GM19463 (cell line): ENCODE results near the gene COL1A1.
A peak's percentile ranks its signal among the peaks of the same experiment; 100 is the strongest.

Experiments
- ATAC-seq: cut with Tn5 transposase; IDR thresholded peaks from one replicate; pipeline ENCODE4 v1.9.1; 2021; ENCODE audit warnings: mild to moderate bottlenecking, moderate library complexity; ENCODE audit not compliant: unreplicated experiment

Gene COL1A1

DNA sequence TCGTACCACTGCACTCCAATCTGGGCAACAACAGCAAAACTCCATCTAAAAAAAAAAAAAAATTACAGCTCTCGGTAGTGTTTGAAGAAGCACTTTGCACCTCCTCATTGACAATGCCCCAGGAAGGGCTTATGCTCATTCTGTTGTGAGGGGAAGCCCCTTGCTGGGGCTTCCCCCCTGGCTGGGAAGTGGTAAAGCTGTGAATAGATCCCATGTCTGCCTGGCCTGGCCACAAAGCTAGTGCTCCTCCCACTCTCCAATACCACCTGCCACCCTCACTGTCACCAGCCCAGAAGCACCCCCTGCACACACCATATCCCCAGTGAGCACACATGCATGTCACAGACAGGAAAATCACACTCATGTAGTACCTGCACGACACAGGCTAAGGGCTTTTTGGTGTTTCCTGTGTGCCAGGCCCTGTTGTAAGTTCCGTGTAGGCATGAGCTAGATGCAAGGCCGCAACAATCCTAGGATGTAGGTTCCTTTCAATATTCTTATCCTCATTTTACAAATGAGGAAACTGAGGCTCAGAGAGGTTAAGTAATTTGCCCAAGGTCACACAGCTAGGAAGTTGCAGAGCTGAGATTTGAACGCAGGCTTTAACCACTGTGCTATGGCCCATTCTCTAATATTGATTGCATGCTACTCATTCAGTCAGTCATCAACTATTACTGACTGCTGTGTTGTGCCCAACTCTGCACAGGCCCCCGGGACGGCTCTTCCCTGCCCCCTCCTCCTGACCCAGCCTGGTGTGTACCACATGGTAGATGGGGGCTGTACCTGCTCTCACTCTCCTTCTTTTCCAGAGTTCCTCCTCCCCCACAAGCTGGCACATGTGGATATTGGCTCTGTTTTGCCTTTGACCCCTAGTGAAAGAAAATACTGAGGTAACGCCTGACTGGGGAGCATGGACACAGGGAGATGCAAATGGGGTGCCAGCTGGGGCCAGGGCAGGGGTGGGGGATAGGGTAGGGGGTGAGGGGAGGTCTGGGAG is 11.9 kb upstream of the COL1A1 start:
- ATAC-seq, result peak; percentile 94

DNA sequence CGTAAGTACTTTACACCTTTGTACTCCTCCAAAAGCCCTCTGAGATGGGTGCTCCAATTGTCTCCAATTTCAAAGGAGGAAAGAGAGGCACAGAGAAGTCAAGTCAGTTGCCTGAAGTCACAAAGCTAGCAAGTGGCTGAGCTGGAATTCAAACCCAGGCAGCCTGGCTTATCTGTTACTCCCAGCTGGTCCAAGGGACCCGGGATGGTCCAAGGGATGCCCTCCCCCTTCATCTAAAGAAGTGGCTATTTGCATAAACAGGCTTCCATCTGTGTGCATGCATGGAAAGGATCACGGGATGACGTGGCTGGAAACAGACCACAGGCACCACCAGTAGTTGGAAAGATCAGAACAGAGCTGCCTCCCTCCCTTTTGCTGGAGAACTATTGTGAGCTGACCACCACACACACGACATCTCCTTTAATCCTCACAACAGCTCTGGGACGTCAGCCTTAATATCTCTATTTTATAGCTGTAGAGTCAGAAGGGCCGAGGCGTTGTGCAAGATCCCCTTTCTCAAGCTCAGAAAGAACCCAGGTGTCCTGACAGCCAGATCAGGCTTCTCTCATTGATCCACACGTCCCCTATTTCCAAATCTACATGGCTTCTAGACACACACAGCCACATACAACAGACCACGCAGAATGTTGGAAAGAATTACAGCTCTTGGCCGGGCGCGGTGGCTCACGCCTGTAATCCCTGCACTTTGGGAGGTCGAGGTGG is 10.9 kb upstream of the COL1A1 start:
- no peak for ATAC-seq

- ATAC-seq, result no peak
Observed at GRCh38 chr17:50211249-50212120, 10.1 kb upstream of the COL1A1 start.

DNA sequence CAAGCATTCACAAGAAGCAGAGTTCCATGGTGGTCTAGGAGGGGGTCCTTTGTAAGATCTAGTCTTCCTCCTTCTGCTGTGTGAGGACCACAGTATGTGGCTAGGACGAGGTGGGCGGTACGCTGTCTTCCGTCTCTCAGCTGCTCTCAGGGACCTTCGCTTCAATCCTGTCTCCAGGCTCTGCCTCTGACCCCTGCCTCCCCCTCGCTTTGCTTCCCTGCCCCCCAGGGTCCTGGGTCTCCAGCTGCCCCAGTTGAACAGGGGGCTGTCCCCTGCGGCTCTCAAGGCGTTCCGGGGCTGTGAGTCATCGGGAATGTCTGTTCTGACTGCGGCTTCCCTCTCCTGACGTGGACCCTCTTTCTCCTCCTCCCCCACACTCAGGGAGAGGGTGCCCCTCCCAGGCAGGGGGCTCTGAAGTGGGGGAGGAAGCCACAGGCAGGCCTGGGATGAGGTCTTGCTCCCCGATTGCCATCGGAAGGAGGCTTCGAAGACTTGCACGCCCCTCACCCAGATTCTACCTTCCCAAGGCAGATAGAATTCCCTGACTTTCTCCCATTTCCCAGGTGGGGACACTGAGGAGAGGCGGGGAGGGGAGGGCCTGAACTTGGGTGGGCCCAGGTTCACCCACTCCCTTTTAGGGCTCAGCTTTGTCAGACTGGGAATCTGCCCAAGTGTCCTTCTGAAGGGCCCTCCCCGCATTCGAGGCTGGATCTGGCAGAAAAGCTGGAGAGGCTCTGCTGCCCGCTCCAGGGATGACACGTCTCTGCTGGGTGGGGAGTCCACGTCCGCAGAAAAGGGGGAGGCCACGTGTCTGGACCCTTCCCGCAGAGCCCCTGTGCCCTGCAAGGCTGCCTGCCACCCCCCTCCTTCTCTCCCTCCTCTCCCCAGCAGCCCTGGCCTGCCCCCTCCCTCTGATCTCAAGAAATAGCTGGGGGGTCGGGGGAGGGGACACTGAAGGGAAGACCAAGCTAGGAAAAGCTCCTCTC is 9.1 kb upstream of the COL1A1 start:
- ATAC-seq, result no peak

DNA sequence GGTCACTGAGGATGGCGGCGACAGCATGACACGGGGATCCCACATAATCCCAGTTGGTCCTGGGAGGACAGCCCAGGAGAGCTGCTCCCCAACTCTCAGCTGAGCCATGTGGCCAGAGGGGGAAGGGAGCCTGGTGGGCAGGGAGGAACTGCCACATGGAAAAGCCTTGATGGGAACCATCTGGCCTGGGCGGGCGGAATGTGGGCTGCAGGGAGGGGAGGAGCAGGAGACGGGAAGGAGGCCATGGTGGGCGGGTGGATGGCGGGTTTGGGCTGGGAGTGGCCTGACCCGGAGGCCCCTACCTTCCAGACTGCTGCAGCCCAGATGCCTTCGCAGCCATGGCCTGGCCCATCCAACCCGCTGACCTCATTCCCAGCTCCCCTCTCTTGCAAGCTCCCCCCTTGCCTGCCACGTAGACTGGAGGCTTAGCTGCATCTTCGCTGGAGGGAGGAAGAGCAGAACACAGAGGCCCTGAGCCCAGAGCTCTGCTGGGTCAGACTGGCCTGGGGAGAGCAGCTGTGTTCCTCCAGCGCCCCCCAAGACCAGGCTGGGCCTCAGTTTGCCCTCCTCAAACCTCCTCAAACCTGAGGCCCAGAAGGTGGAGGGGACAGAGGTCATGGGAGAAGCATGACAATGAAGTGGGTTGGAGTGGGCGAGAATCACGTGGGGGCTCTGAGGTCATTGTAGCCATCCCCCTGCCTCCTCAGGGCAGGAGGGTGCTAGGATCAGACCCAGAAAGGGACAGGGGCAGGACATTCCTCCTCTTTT is 8.2 kb upstream of the COL1A1 start:
- ATAC-seq, result no peak

DNA sequence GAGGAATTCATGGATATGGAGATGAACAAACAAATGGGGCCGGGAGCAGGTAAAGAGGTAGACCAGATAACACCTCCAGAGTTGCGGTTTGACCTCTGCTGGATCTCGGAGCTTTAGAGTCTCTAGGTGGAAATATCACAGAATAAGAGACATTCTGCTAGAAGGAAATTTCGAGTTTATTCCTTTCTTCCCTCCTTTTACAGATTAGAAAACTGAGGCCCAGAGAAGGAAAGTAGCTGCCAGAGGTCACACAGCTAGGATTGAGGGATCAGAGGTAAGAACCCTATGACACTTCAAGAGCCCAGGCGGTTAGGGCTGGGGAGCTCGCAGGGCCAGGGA is 7.7 kb upstream of the COL1A1 start:
- no peak for ATAC-seq

- no peak for ATAC-seq
Observed at GRCh38 chr17:50208611-50209061, 7.2 kb upstream of the COL1A1 start.

DNA sequence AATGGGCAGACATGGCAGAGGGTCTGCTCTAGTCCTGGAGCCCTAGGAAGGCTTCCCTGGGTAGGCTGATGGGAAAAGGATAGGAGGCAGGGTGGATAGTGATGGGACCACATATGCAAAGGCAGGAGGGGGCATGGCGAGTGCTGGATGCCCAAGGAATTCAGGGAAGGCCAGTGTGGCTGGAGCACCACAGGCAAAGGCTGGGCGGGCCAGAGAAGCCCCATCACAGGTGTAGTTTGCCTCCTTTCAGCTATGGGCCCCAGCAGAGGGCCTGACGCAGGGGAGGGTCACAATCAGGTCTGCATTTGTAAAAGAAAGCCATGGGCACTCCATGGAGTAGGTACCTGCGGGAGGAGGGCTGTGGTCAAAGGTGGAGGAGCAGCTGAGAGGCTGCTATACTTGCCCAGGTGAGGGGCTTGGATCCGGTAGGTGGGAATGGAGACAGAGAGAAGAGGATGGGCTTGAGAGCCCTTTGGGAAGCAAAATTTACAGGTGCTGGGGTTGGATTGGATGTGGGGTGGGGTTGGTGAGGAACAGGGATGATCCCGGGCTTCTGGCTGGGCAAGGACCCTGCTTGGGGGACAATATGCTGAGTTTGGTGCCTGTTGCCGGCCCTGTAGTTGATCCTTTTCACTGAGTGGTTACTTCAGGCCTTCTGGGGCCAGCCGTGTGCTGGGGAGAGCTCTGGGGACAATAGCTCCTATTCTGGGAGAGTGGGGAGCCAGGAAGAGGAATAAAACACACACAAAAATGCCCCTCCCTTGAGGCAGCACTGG is 6.5 kb upstream of the COL1A1 start:
- no peak for ATAC-seq

GRCh38 chr17:50207315-50207714 is 5.9 kb upstream of the COL1A1 start:
- ATAC-seq, result no peak

DNA sequence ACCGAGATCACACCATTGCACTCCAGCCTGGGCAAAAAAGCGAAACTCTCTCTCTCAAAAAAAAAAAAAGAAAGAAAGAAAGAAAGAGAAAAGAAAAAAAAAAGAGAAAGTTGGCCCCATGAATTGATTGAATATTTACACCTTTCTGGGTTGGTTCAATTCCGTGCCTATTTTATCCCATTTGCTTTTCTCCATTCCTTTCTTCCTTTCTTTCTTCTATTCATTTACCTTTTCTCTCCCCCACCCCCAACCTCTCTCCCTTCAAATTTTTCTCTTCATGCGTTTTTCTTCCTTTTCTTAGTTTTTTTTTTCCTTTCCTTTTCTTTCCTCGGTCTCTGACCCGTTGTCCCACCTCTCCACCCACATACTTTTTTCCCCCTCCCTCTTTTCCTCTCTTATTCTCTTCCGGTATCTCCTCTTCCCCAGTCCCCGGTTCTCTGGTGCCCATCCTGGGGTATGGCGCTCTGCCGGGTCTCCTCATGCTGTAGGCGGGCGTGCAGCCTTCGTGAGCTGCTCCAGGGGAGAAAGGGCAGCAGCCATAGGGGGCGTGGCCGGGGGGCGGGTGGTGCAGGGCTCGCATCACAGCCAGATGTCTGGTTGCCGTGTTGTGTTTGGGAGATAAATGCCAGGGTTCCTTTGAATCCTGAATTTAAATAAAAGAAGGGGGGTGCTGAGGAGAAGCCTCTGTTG is 5.3 kb upstream of the COL1A1 start:
- no peak for ATAC-seq

DNA sequence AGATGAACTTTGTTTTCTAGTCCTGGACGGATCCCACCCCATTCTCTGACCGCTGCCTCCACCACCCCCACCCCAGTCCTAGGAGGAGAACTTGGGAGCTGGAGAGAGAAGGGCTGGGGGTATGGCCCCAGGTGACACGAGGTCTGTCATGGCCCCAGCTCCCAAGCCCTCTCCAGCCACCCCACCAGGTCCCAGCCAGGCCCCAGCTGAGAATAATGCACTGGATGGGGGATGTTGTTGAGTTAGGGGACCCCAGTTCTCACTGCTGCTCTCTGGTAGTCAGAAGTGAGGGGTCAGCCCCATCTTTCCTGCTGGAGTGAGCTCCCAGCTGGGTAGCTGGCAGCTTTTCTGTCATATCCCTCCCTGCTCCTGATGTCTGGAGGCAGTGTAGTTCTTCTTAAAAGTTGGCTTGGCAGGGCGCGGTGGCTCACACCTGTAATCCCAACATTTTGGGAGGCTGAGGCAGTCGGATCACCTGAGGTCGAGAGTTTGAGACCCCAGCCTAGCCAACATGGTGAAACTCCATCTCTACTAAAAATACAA is 4.6 kb upstream of the COL1A1 start:
- ATAC-seq, result no peak

DNA sequence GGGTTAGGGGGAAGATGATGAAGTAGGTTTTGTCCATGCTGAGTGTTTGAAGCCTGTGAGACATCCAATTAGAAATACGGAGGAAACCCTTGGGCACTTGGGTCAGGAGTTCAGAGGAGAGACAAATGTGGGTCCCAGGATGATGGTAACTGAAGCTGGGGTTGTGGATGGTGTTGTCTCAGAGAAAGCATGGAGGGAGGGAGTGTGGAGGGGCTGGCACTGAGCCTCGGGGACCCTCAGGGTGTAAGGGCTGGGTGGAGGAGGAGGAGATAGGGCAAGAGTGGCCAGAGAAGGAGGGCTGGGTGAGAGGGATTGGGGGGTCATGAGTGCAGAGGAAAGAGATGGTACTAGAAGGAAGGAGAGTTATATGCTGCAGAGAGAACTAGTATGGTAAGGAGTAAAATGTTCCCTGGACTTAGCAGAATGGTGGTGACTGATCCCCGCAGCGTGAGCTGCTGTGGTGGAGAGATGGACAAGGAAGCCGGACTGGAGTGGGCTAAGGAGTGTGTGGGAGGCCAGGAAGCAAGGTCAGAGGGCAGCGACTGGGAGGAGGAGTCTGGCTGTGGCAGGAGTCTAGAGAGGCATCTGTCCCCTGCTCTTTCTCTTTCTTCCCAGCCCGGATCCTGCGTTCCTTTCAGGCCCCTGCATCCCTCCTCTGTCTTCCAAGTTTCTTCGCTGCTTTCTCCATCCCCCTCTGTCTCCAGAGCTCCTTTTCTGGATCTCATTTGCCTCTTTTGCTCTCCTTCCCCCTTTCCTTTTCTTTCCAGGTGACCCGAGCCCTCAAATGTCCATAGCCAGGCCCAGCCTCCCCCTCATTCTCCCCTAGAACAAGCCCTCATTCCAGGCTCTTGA is 3.9 kb upstream of the COL1A1 start:
- ATAC-seq, result no peak

DNA sequence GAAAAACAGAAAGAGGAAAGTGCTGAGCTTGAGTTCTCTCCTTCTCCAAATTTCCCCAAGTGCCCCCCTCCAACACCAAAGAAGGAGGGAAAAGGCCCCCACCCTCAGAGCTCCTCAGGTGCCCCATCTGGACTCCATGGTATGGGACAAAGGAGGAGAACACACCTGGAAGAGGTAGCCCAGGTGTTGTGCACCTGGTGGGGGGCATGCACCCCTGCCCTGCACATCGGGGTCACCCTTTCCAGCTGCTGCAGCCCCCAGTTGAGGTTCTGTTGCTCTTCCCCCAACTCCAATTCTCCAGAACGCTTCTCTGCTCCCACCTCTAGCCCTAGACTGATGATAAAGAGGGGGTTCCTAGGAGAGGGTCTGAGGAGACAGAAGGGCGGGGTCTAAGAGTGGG is 3.0 kb upstream of the COL1A1 start:
- no peak for ATAC-seq

- ATAC-seq, result no peak
Observed at GRCh38 chr17:50203604-50204345, 2.3 kb upstream of the COL1A1 start.

DNA sequence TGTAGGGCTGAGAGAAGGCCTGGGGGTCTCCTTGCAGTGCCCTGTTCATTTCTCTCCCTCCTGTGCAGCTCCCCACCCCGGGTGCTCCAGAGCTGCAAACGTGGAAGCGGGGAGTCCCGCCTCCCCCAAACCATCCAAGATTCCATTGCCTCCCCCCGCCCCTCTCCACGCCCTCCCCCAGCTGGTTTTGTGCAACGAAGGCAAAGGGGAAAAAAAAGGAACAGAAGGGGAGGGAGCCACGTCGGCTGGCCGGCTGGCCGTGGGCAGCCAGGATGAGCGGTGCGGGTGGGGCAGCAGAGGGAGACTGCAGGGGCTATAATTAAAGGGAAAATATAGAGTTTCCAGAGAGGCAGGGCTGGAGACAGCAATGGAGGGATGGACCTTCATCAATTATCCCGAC is 1.7 kb upstream of the COL1A1 start:
- ATAC-seq, result no peak
